ENCODE measurements around the gene SLF2.

DNA sequence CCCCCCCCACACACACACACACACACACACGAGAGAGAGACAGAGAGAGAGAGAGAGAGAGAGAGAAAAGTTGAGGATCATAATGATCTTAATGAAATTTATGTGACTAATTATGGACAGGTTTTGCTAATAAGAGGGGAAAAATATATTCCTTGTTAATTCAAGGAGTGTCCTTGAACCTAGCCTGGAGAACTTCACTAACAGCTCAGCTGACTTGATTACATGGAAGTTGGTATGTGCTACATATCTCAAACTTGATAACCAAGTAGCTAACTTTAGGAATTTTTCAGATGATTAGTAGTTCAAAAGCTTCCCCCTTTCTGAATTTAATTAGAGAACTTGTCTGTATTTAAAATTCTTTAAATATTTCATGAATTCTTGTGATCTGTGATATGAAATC, 15.3 kb downstream of the SLF2 start:
- TF ChIP-seq, protein P1, sequence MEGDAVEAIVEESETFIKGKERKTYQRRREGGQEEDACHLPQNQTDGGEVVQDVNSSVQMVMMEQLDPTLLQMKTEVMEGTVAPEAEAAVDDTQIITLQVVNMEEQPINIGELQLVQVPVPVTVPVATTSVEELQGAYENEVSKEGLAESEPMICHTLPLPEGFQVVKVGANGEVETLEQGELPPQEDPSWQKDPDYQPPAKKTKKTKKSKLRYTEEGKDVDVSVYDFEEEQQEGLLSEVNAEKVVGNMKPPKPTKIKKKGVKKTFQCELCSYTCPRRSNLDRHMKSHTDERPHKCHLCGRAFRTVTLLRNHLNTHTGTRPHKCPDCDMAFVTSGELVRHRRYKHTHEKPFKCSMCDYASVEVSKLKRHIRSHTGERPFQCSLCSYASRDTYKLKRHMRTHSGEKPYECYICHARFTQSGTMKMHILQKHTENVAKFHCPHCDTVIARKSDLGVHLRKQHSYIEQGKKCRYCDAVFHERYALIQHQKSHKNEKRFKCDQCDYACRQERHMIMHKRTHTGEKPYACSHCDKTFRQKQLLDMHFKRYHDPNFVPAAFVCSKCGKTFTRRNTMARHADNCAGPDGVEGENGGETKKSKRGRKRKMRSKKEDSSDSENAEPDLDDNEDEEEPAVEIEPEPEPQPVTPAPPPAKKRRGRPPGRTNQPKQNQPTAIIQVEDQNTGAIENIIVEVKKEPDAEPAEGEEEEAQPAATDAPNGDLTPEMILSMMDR (conservative IDR thresholded peaks at IDR 0.05) = no peak
- no peak for TF ChIP-seq ZFX (IDR thresholded peaks at IDR 0.05)

Data from C4-2B (cell line).